Activated CD8-positive, alpha-beta T cell treated with anti-CD3 and anti-CD28 coated beads, Interleukin-2, amount 10 ng/mL, durations not matched to agents 7 days and 5 days (primary cell): ENCODE data around the gene TLCD3B. TPM values are rescaled to one million over a fixed set of nuclear protein-coding genes. Genes with fewer than 3 reads are reported as not detected.

Experiments used
- ATAC-seq: fragments of 150-1000 bp; cut with Tn5 transposase; one replicate; pipeline ENCODE4 v1.10.0; 2021; ENCODE audit warnings: moderate library complexity
- CTCF ChIA-PET: fragments of 350-600 bp; sonication (Branson Sonifier 250); formaldehyde crosslinking; loops from one replicate; lab custom pipeline; 2021; ENCODE audit warnings: antibody characterized with exemption; lab: Charles Lee
- POLR2A ChIA-PET: fragments of 350-600 bp; sonication (Branson Sonifier 250); formaldehyde crosslinking; loops from one replicate; lab custom pipeline; 2021; ENCODE audit warnings: antibody characterized with exemption; lab: Charles Lee
- DNase-seq: peaks from one replicate; pipeline ENCODE4 v3.0.0-alpha.2; 2020
- H3K27ac Mint-ChIP-seq: one replicate; pipeline ENCODE4 v1.8.0; 2021; ENCODE audit warnings: mild to moderate bottlenecking, mixed read lengths
- H3K27me3 Mint-ChIP-seq: one replicate; pipeline ENCODE4 v1.8.0; 2021; ENCODE audit warnings: low read depth, mixed read lengths
- H3K36me3 Mint-ChIP-seq: one replicate; pipeline ENCODE4 v1.8.0; 2021; ENCODE audit warnings: low read depth, mixed read lengths
- H3K4me1 Mint-ChIP-seq: one replicate; pipeline ENCODE4 v1.8.0; 2021; ENCODE audit warnings: low read depth, mixed read lengths
- H3K4me3 Mint-ChIP-seq: one replicate; pipeline ENCODE4 v1.8.0; 2021; ENCODE audit warnings: mild to moderate bottlenecking, mixed read lengths
- H3K9me3 Mint-ChIP-seq: one replicate; pipeline ENCODE4 v1.8.0; 2022; ENCODE audit warnings: mixed read lengths; ENCODE audit not compliant: insufficient read depth
- total RNA-seq, 2 experiments: library from RNA; stranded (reverse); gene quantifications; one replicate each; pipeline ENCODE4 v1.2.3, GENCODE V29; 2021

The TLCD3B gene
- total RNA-seq, 2 experiments from 2014 or later, result 4.6 TPM

DNA sequence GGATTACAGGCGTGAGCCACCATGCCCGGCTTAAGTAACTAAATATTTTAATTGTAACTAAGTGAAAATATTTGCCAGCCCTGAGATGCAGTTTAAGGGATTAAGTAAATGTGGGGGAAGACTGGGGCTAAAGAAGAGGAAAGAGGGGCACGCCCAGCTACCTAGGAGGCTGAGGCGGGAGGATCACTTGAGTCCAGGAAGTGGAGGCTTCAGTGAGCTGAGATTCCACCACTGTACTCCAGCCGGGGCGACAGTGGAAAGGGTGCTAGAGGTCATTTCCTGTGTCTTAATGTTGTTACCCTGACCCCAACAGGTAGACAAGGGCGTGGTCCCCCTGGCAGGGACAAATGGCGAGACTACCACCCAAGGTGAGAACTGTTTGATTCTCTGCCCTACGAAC lies 37.3 kb upstream of the TLCD3B start:
- ChIA-PET CTCF (interaction anchor here (1.0 to 6.7 kb wide), 3 partner anchors 15 to 405 kb away, joined by 3 to 82 read pairs (median 64); partner anchors contain the start of genes SPN and TBX6), POLR2A (interaction anchor here (1.3 to 5.6 kb wide), 3 partner anchors 11 to 117 kb away, joined by 3 to 60 read pairs (median 34); partner anchors contain the start of genes CORO1A, TBX6 and YPEL3)
- no peak for ATAC-seq
- Mint-ChIP-seq H3K27me3 (no peaks in the 10 kb centered on the region), H3K27ac (peak overlapping the region; percentile 82), H3K36me3 (peaks cover 80% of the 10 kb centered on the region), H3K4me3 (peak overlapping the region; percentile 59), H3K4me1 (peaks cover 46% of the 10 kb centered on the region), H3K9me3 (no peaks in the 10 kb centered on the region)
- no peak for DNase-seq

DNA sequence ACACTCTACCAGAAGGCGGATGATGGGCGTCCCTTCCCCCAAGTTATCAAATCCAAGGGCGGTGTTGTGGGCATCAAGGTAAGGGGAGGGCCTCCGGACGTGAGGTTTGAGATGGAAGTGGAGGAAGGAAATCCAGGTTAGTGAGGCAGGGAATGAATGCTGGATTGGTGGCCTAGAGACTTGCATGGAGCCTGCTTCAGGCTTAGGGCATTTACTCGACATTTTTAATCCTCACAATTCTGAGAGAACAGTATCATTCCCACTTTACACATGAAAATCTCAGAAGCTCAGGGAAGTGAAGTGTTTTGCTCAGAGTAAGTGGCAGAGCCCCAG lies 36.5 kb upstream of the TLCD3B start:
- CTCF ChIA-PET, result interaction anchor here (1.0 to 6.7 kb wide), 3 partner anchors 14 to 404 kb away, joined by 3 to 82 read pairs (median 64); partner anchors contain the start of genes SPN and TBX6
- Mint-ChIP-seq H3K4me1 (peaks cover 49% of the 10 kb centered on the region), H3K9me3 (no peaks in the 10 kb centered on the region), H3K36me3 (peaks cover 77% of the 10 kb centered on the region), H3K27ac (peak overlapping the region; percentile 98), H3K4me3 (peak overlapping the region; percentile 99), H3K27me3 (no peaks in the 10 kb centered on the region)
- POLR2A ChIA-PET, result interaction anchor here (3.1 to 5.6 kb wide), 3 partner anchors 8 to 118 kb away, joined by 34 to 60 read pairs (median 41); partner anchors contain the start of genes CORO1A, PPP4C, TBX6 and YPEL3
- no peak for DNase-seq
- ATAC-seq, result no peak

DNA sequence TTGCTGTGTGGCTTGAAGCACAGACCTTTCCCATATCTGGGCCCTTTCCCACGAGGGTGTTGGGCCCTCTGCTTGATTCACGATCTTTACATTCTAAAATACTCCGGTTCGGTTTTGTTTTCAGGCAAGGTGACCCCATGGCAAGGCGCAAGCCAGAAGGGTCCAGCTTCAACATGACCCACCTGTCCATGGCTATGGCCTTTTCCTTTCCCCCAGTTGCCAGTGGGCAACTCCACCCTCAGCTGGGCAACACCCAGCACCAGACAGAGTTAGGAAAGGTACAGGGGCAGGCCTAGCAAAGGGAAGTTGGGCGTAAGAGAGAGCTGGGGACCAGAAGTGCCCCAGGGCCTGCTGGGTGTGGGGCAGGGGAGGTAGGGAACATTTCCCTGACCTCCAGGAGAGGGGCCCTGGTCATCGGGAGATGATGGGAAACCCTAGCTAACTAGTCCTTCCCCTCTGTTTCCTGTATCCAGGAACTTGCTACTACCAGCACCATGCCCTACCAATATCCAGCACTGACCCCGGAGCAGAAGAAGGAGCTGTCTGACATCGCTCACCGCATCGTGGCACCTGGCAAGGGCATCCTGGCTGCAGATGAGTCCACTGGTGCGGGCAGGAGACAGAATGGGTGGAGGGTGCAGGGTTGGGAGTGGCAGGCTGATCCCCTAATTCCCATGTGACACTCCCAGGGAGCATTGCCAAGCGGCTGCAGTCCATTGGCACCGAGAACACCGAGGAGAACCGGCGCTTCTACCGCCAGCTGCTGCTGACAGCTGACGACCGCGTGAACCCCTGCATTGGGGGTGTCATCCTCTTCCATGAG lies 35.9 kb upstream of the TLCD3B start:
- ChIA-PET CTCF (interaction anchor here (1.0 to 6.7 kb wide), 4 partner anchors 9 to 404 kb away, joined by 3 to 82 read pairs (median 36); partner anchors contain the start of genes PPP4C, SPN and TBX6), POLR2A (interaction anchor here (1.8 to 5.6 kb wide), 5 partner anchors 8 to 118 kb away, joined by 9 to 60 read pairs (median 34); partner anchors contain the start of genes CORO1A, PPP4C, TBX6 and YPEL3)
- DNase-seq (no peak), ATAC-seq (no peak)
- Mint-ChIP-seq H3K9me3 (no peaks in the 10 kb centered on the region), H3K27ac (peak overlapping the region; percentile 98), H3K4me1 (peaks cover 47% of the 10 kb centered on the region), H3K27me3 (no peaks in the 10 kb centered on the region), H3K4me3 (peak overlapping the region; percentile 99), H3K36me3 (peaks cover 73% of the 10 kb centered on the region)

DNA sequence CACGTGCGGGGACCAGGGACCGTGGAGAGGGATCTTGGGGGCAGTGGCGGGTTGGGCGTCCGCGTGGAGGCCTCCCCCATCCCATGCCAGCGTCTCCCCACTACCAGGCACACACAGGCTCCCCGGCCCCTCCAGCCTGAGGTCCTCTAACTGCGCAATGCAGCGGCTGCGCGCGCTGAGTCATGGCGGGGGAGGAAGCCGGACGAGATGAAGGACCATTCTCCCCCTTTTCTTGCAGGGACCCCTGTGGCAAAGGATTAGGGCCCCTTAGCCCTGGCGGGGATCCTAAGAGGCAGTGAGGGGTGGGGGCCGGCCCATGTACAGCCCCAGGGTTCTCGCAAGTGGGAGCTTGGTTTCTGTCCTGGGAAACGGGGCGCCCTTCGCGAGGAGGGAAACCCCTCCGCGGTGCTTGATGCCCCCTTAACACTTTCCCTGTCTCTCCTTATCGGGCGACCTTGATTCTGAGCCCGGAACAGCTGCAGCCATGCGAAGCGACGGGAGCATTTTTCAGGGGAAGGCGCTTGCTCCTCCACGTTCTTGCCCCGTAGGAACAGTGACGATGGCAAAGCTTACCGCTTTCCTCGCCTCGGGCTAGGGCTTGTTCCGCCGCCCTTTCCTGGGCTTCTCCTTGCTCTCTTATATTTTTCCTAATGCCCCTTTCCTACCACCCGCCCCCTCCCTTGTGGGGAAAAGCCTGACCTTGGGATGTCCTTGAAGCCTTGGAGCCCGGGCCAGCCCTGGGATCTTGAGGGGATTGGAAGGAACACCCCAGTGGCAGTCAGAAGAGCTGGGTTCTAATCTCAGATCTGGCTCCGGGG lies 35.1 kb upstream of the TLCD3B start:
- H3K9me3 Mint-ChIP-seq, result no peaks in the 10 kb centered on the region
- peak overlapping the region; percentile 98 for H3K27ac Mint-ChIP-seq
- peaks cover 47% of the 10 kb centered on the region for H3K4me1 Mint-ChIP-seq
- ChIA-PET CTCF (interaction anchor here (0.9 to 6.7 kb wide), 8 partner anchors 9 to 120 kb away, joined by 3 to 82 read pairs (median 6); partner anchors contain the start of genes PPP4C and TBX6), POLR2A (interaction anchor here (0.9 to 5.6 kb wide), 11 partner anchors 9 to 289 kb away, joined by 3 to 60 read pairs (median 7); partner anchors contain the start of genes CD2BP2, CORO1A, PPP4C and TBX6)
- peaks cover 65% of the 10 kb centered on the region for H3K36me3 Mint-ChIP-seq
- H3K27me3 Mint-ChIP-seq, result no peaks in the 10 kb centered on the region
- no peak for ATAC-seq
- DNase-seq, result no peak
- peak overlapping the region; percentile 99 for H3K4me3 Mint-ChIP-seq

DNA sequence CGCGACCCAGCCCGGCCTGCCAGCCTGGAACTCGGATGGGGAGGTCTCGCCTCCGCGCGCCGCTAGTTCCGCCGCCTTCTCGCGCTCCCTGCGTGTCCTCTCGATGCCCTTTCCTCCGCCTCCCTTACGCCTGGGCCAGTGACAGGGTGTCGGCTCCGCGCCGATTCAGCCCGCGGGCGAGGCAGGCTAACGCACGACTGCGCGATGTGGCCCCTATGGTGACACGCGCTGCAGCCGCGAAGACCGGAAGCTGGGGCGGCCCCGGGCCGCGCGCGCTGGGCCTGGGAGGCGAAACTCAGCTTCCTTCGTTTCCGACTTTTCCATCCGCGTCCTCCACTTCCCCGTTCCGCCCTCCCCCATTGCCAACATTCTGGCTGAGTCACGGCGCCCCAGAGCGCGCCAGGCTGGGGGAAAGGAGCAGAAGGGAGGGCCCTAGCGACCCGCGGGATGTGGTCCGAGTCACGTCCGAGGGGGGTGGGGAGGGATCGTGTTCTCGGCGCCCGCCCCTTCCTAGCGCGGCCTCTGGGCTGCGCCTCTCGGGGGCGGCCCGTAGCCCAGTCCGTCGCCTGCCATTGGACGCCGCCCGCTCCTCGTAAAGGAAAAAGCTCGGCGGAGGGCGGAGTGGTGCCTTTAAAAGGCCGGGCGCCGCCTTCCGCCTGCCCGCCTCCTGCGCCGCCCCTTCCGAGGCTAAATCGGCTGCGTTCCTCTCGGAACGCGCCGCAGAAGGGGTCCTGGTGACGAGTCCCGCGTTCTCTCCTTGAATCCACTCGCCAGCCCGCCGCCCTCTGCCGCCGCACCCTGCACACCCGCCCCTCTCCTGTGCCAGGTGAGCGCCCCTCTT lies 34.3 kb upstream of the TLCD3B start, which contains the start of gene ALDOA:
ALDOA (plus strand) TSS at position 659 of the 841 bp plus-strand sequence. CDS start 1,138 bp downstream, outside the sequence.
- ATAC-seq, result peak; percentile 88
- peaks cover 56% of the 10 kb centered on the region for H3K36me3 Mint-ChIP-seq

DNA sequence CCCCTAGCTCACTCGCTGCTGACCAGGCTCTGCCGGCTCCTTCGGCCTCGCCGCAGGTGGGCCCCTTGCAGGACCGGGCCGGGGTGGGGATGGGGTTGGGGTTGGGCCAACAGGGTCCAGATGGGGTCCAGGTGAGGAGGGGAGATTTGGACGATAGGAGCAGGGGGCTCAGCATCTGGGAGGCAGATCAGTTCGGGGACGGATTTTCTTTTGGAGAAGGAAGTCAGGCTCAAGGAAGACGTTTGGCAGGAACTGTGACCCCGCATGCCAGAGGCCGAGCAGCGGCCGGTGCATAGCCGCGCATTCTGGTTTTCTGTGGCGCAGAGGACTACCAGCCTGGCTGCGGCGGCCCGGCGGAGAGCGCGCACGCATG lies 33.6 kb upstream of the TLCD3B start:
- ATAC-seq (no peak), DNase-seq (peak; percentile 34)
- no peaks in the 10 kb centered on the region for H3K27me3 Mint-ChIP-seq
- peaks cover 50% of the 10 kb centered on the region for H3K36me3 Mint-ChIP-seq
- ChIA-PET POLR2A (interaction anchor here (1.3 to 5.6 kb wide), 7 partner anchors 8 to 291 kb away, joined by 3 to 60 read pairs (median 9); partner anchors contain the start of genes CD2BP2, CORO1A, PPP4C and TBX6), CTCF (interaction anchor here (1.8 to 6.7 kb wide), 3 partner anchors 11 to 121 kb away, joined by 7 to 82 read pairs (median 64); partner anchors contain the start of gene TBX6)
- H3K4me3 Mint-ChIP-seq, result peak overlapping the region; percentile 99
- H3K9me3 Mint-ChIP-seq, result no peaks in the 10 kb centered on the region
- H3K4me1 Mint-ChIP-seq, result peaks cover 39% of the 10 kb centered on the region
- H3K27ac Mint-ChIP-seq, result peak overlapping the region; percentile 98

More for the DNA sequence above, 34.3 kb upstream of the TLCD3B start, which contains the start of gene ALDOA:
- Mint-ChIP-seq H3K4me3 (peak within 1 kb of the TSS; percentile 99), H3K27me3 (no peaks in the 10 kb centered on the region), H3K9me3 (no peaks in the 10 kb centered on the region), H3K4me1 (peaks cover 44% of the 10 kb centered on the region), H3K27ac (peak within 1 kb of the TSS; percentile 98)
- DNase-seq, result peak; percentile 98
- ChIA-PET POLR2A (interaction anchor here (0.6 to 5.6 kb wide), 12 partner anchors 8 to 567 kb away, joined by 3 to 60 read pairs (median 6); partner anchors contain the start of genes CD2BP2, CORO1A, PPP4C and TBX6), CTCF (interaction anchor here (0.7 to 6.7 kb wide), 9 partner anchors 8 to 120 kb away, joined by 3 to 82 read pairs (median 5); partner anchors contain the start of genes PPP4C, TBX6 and TLCD3B)

DNA sequence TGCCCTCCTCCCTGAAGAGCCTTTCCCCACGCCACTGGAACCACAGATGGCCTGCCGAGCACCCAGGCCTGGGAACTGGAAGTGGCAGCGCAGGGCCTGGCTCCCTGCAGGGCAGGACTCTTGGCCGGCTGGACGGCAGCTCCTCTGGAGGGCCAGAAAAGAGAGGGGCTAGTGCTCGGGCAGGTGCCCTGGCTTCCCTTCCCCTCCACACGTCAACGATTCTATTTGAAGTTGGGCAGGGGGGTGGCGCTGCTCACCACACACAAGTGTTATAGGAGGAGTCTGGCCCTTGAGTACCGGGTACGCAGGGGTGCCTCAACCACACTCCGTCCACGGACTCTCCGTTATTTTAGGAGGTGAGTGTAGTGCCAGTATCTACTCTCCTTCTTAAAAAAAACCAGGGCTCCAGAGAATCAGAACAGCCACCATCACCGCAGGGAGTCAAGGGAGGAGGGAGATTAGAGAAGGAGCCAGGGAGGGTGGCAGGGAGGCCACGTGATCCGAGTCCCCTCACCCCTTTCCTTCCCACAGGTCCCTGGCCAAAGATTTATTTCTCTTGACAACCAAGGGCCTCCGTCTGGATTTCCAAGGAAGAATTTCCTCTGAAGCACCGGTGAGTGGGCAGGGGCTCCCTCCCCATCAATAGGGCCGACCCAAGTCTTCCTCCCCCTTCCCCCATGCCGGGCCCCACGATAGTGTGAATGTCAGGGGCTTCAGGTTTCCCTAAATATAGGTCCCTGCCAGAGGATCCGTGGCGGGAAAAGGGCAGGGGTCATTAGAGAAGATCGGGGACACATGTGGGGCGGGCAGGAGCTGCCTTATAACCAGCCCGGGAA lies 33.0 kb upstream of the TLCD3B start:
- peak; percentile 79 for DNase-seq
- peak; percentile 16 for ATAC-seq
- Mint-ChIP-seq H3K4me1 (peaks cover 33% of the 10 kb centered on the region), H3K36me3 (peaks cover 44% of the 10 kb centered on the region), H3K27ac (peak overlapping the region; percentile 98), H3K27me3 (no peaks in the 10 kb centered on the region), H3K9me3 (no peaks in the 10 kb centered on the region), H3K4me3 (peak overlapping the region; percentile 99)
- ChIA-PET CTCF (interaction anchor here (0.8 to 6.7 kb wide), 7 partner anchors 11 to 248 kb away, joined by 3 to 82 read pairs (median 7); partner anchors contain the start of genes PAGR1 and TBX6), POLR2A (interaction anchor here (0.6 to 5.6 kb wide), 5 partner anchors 9 to 405 kb away, joined by 3 to 60 read pairs (median 6); partner anchors contain the start of genes TBX6 and YPEL3)

DNA sequence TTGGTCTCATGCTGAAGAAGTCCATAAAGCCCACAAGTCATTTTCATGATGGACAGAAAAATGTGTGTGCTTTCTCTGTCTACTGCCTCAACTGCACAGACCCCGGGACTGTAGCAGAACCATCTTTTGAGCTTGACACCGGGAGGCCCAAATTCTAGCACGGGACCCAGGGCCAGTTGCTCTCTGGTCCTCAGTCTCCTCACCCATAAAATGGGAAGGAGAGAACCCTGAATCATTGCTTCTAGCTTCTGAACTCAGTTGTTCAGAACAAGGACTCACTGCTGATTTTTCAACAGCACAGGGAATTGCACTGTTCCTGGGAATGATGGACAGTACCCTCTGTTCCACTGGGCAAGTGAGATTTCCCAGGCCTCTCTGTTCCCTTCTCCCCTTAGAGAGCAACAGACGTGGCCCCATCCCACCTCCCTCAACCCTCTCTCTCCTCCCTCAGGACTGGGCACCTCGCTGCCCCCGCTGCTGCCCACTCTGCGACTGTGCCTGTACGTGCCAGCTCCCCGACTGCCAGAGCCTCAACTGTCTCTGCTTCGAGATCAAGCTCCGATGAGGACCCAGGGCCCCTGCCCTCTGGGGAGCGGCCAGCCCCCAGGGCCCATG lies 32.3 kb upstream of the TLCD3B start:
- peaks cover 40% of the 10 kb centered on the region for H3K36me3 Mint-ChIP-seq
- CTCF ChIA-PET, result interaction anchor here (0.8 to 6.7 kb wide), 5 partner anchors 10 to 248 kb away, joined by 3 to 82 read pairs (median 4); partner anchors contain the start of genes PAGR1 and TBX6

More for the DNA sequence above, 32.3 kb upstream of the TLCD3B start:
- ATAC-seq (no peak), DNase-seq (no peak)
- no peaks in the 10 kb centered on the region for H3K9me3 Mint-ChIP-seq
- H3K27me3 Mint-ChIP-seq, result no peaks in the 10 kb centered on the region
- H3K27ac Mint-ChIP-seq, result peak overlapping the region; percentile 98
- H3K4me1 Mint-ChIP-seq, result peaks cover 27% of the 10 kb centered on the region
- peak overlapping the region; percentile 99 for H3K4me3 Mint-ChIP-seq
- POLR2A ChIA-PET, result interaction anchor here (0.6 to 1.6 kb wide), 4 partner anchors 10 to 406 kb away, joined by 3 to 6 read pairs (median 4); a partner anchor contains a TSS
